Body of pancreas (tissue), 4 donors: Measurements from ENCODE around the gene FBXW8. TPM values are rescaled to one million over a fixed set of nuclear protein-coding genes. Genes with fewer than 3 reads are reported as not detected.

Experiments
- ATAC-seq: fragments of 150-250 bp; one replicate; pipeline ENCODE4 v1.9.1; 2016
- DNase-seq, 4 donors: peaks; one replicate each; pipeline ENCODE4 v3.0.0-alpha.2; 2019
- H3K27ac ChIP-seq, 4 donors: fragments of 200-600 bp; sonication (generic); 1 replicate in 3 of 4; 2 replicates in 1 of 4; pipeline versions ENCODE4 v1.5.1 to v1.6.1; 2016 to 2019; ENCODE audit warnings: mild to moderate bottlenecking in 1 of 4, mixed read lengths in 1 of 4, moderate library complexity in 1 of 4
- H3K27me3 ChIP-seq, 2 donors: fragments of 200-600 bp; sonication (generic); one replicate each; pipeline ENCODE4 v1.6.0; 2016; ENCODE audit warnings: mild to moderate bottlenecking in 1 of 2
- H3K36me3 ChIP-seq, 2 donors: fragments of 200-600 bp; sonication (generic); replicated peaks in 1 of 2; 2 replicates each; pipeline ENCODE4 v1.5.1; 2016; ENCODE audit warnings: low read depth in 2 of 2; ENCODE audit not compliant: insufficient read depth in 1 of 2
- H3K4me1 ChIP-seq: fragments of 200-600 bp; sonication (generic); one replicate; pipeline ENCODE4 v1.6.0; 2016
- H3K4me3 ChIP-seq, 2 donors: fragments of 200-600 bp; sonication (generic); 1 replicate in 1 of 2; 2 replicates in 1 of 2; pipeline ENCODE4 v1.5.1; 2016 to 2019
- H3K9me3 ChIP-seq, 3 donors: fragments of 200-600 bp; sonication (generic); 1 replicate in 2 of 3; 2 replicates in 1 of 3; pipeline ENCODE4 v1.5.1; 2016
- POLR2A ChIP-seq, 3 donors: fragments of 450-650 bp; IDR thresholded peaks; one replicate each; pipeline ENCODE4 v1.6.1; 2016; ENCODE audit warnings: antibody characterized with exemption in 3 of 3, mild to moderate bottlenecking in 2 of 3
- WGBS, 2 donors: methylation state at CpG; one replicate each; pipeline ENCODE4 v1.1.5; 2017; 5-methylcytosine and 5-hydroxymethylcytosine counted together
- intact Hi-C: fragments of 100-400 bp; cut with DNase I; formaldehyde crosslinking; loops from one replicate; pipeline ENCODE4 v1.15.1; 2023
- total RNA-seq, 2 donors: library from RNA; depleted of rRNA; stranded (reverse); fragments of >200 nt; gene quantifications; one replicate each; pipeline ENCODE4 v1.1.0, GENCODE V29; 2016
- TF ChIP-seq, protein P1 (sequence below), 7 experiments: fragments of 450-650 bp in 4 of 7; fragments of 200-600 bp in 3 of 7; sonication (generic) in 3 of 7; IDR thresholded peaks; one replicate each; pipeline ENCODE4 v1.5.1; 2016 to 2019; ENCODE audit warnings: antibody characterized with exemption in 7 of 7

FBXW8 gene
- total RNA-seq, 2 donors from 2014 or later = 12.7 to 35.3 TPM

DNA sequence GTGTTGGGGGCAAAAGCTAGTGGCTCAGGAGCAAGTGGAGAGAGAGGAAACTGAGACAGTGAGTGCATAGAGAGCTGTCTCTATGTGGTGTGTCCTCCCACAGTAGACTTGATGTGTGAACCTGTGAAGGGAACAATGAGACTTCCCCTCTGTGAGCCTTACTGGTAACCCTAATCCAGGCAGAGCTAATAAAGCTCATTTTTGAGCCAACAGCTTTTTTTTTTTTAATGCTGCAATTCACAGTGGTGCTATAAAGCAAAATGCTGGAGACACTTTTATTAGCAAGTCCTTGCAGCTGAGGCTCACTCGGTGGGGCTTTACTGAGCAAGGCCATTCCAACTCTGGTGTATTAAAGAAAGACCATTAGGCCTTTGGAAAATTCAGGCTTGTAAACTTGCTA is 26.9 kb downstream of the FBXW8 start:
- intact Hi-C loops = no loop called here
- DNase-seq (no peak), ATAC-seq (no peak)
- Histone ChIP-seq H3K9me3 (no peaks in the 10 kb centered on the region), H3K4me1 (peaks cover 29% of the 10 kb centered on the region), H3K27me3 (no peaks in the 10 kb centered on the region), H3K27ac (no peak overlapping the region), H3K36me3 (no peaks in the 10 kb centered on the region), H3K4me3 (no peak overlapping the region)
- WGBS, 2 donors = 79 to 88% methylated on average over 1 of the region's 1 CpG
- TF ChIP-seq POLR2A (IDR thresholded peaks at IDR 0.05) = no peak

DNA sequence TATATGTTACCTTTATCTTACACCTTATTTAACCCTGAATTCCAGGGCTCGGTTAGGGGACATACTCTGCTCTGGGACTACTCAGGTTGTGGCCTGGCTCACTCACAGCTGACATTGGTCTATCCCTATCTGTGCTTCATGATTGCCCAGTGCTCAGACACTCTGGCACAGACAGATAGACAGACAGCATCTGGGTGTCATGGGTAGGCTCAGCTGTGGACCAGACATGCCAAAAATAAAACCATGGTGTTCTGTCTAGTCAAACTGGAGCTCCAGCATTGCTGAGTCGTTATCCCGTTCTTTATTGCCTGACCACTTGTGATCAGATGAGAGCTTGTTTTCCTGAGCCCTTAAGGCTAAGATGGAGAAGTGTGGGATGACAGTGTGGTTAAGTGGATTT is 29.0 kb downstream of the FBXW8 start:
- WGBS, 2 donors = 87 to 94% methylated on average over 3 of the region's 3 CpGs
- H3K9me3 ChIP-seq = no peaks in the 10 kb centered on the region
- no peak for DNase-seq
- intact Hi-C loops = no loop called here
- no peak overlapping the region for H3K4me3 ChIP-seq
- no peaks in the 10 kb centered on the region for H3K36me3 ChIP-seq
- H3K4me1 ChIP-seq = peaks cover 12% of the 10 kb centered on the region
- H3K27ac ChIP-seq = no peak overlapping the region
- no peaks in the 10 kb centered on the region for H3K27me3 ChIP-seq
- TF ChIP-seq POLR2A (IDR thresholded peaks at IDR 0.05) = no peak
- TF ChIP-seq, protein P1, sequence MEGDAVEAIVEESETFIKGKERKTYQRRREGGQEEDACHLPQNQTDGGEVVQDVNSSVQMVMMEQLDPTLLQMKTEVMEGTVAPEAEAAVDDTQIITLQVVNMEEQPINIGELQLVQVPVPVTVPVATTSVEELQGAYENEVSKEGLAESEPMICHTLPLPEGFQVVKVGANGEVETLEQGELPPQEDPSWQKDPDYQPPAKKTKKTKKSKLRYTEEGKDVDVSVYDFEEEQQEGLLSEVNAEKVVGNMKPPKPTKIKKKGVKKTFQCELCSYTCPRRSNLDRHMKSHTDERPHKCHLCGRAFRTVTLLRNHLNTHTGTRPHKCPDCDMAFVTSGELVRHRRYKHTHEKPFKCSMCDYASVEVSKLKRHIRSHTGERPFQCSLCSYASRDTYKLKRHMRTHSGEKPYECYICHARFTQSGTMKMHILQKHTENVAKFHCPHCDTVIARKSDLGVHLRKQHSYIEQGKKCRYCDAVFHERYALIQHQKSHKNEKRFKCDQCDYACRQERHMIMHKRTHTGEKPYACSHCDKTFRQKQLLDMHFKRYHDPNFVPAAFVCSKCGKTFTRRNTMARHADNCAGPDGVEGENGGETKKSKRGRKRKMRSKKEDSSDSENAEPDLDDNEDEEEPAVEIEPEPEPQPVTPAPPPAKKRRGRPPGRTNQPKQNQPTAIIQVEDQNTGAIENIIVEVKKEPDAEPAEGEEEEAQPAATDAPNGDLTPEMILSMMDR (IDR thresholded peaks at IDR 0.05) = no peak
- ATAC-seq = no peak

DNA sequence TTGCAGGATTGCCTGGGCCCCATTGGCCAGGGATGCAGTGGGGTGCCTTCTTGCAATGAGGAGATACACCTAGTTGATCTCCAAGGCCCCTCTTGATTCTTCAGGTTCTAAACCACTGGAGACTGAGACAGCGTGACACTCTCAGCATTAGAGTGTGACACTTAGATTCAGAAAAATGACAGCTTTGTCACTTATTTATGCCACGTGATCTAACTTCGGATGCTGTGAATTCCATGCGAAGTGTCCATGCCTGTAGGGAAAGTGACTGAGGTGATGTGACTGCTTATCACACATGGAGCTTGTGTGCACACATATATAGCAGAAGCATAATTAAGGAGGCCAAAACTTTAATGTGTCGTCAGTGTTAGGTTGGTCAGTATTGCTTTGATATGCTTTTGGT is 30.4 kb downstream of the FBXW8 start:
- Histone ChIP-seq H3K27ac (no peak overlapping the region), H3K36me3 (no peaks in the 10 kb centered on the region), H3K27me3 (no peaks in the 10 kb centered on the region), H3K4me1 (no peaks in the 10 kb centered on the region), H3K9me3 (no peaks in the 10 kb centered on the region), H3K4me3 (no peak overlapping the region)
- DNase-seq (no peak), ATAC-seq (no peak)
- TF ChIP-seq, protein P1 (IDR thresholded peaks at IDR 0.05) = no peak
- intact Hi-C loops = no loop called here
- WGBS, 2 donors = 98% methylated on average over 5 of the region's 5 CpGs

DNA sequence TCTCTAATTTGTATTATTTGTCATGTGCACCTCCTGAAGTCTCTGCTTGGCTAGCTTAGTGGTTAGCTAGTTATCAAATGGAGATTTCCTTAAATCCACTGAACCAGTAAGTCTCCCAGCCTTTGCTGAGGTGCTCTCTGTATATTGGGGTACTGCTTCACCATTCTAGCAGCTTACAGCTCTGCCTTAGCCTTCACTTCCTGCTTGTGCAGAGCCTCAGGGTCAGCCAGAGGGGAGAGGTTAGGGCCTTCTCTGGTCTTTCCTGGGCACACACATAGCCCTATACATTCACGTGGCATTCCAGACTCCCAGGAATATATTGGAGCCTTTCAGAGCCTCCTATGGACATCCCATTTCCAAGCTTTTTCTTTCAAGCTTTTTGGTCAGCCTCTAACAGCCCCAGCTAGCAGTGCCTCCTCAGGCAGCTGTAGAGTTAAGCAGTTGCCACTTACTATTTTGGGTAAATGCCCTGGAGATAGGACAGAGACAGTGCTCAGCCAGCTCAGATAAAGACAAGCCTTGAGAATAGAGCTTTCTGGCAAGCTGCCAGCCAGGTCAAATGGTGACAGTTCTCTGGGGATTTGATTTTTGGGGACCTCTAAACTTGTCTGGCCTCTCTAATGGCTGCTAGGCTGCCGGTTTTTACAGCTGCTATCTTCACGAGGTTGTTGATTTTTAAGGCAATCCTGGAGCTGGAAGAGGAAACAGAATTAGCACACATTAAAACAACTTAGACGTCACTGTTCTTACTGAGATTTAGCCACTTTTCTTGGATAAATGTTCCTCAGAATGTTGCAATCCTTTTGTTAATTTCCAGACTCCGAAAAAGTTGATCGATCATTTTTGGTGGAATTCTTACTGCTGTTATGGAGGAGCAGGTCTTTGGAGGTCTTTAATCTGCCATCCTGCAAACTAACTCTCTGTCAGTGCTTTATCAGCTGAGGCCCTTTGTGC is 32.9 kb downstream of the FBXW8 start:
- no peaks in the 10 kb centered on the region for H3K9me3 ChIP-seq
- no peaks in the 10 kb centered on the region for H3K27me3 ChIP-seq
- no peaks in the 10 kb centered on the region for H3K4me1 ChIP-seq
- intact Hi-C loops = no loop called here
- DNase-seq (peak in 3 of 4 donors; percentile 10 to 23 (median 20)), ATAC-seq (no peak)
- TF ChIP-seq, protein P1 (IDR thresholded peaks at IDR 0.05) = no peak
- no peak for TF ChIP-seq POLR2A (IDR thresholded peaks at IDR 0.05)
- no peaks in the 10 kb centered on the region for H3K36me3 ChIP-seq
- no peak overlapping the region for H3K4me3 ChIP-seq
- WGBS, 2 donors = 63 to 72% methylated on average over 6 of the region's 6 CpGs
- H3K27ac ChIP-seq = no peak overlapping the region

DNA sequence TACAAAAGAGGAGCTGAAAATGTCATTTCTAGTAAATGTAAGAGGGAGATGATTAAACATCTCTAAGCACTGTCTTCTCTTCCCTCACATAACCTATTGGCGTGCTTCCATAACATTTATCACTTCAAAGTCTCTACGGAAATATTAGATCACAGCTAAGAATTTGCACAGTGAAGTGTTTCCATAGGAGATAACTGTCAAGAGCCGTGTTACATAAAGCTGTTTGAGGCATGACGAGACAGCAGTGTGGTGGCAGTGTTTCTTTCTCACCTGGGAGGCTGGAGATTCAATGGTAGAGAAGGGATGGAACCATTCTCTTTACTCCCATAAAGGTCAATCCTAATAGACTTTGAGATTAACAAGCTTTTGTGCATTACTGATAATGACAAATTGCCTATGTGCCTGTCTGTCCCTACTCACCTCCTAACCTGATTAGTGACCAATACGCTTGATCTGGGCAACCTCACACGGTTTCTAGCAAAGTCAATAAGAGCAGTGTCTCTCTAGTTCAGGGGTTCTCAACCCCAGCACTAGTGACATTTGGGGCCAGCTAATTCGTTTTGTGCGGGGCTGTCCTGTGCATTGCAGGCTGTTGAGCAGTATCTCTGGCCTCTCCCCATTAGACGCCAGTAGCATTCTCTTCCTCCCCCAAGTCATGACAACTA is 35.3 kb downstream of the FBXW8 start:
- TF ChIP-seq, protein P1 (IDR thresholded peaks at IDR 0.05) = no peak
- TF ChIP-seq POLR2A (IDR thresholded peaks at IDR 0.05) = no peak

More for the DNA sequence above, 35.3 kb downstream of the FBXW8 start:
- no peak for ATAC-seq
- no peaks in the 10 kb centered on the region for H3K27me3 ChIP-seq
- H3K36me3 ChIP-seq = peaks cover 0 to 5% of the 10 kb centered on the region in 2 donors
- 76 to 78% methylated on average over 9 of the region's 9 CpGs for WGBS, 2 donors
- intact Hi-C loops = no loop called here
- H3K9me3 ChIP-seq = no peaks in the 10 kb centered on the region
- no peak for DNase-seq
- H3K27ac ChIP-seq = no peak overlapping the region
- H3K4me3 ChIP-seq = no peak overlapping the region
- H3K4me1 ChIP-seq = no peaks in the 10 kb centered on the region
